ENCODE measurements around the gene ALG14.
A peak's percentile ranks its signal among the peaks of the same experiment; 100 is the strongest.

The ALG14 gene

GRCh38 chr1:95117207-95118066, 44.7 kb upstream of the ALG14 start, which contains the start of gene TLCD4:
TLCD4 (plus strand) TSS chr1:95117355; CDS start chr1:95143902, 26,547 bp downstream.
- H3K9me3 ChIP-seq (ENCODE audit: control insufficient read depth, insufficient read depth, low read depth, low read length), result no peaks in the 10 kb centered on the region
- H3K4me1 ChIP-seq (ENCODE audit: control insufficient read depth, insufficient read depth, low read length), result no peaks in the 10 kb centered on the region
- H3K36me3 ChIP-seq (ENCODE audit: control insufficient read depth in 2 of 2, insufficient read depth in 1 of 2, low read length in 2 of 2), result no peaks in the 10 kb centered on the region
- peak within 1 kb of the TSS; percentile 84 for H3K27ac ChIP-seq (ENCODE audit: extremely low read depth, low read depth, low read length)
- CTCF ChIA-PET, result interaction anchor here (0.6 to 3.5 kb wide), 15 partner anchors 11 to 172 kb away, joined by 3 to 29 read pairs (median 4); partner anchors contain the start of genes ALG14 and RWDD3
- POLR2A ChIA-PET, result interaction anchor here (0.6 to 2.8 kb wide), 9 partner anchors 10 to 481 kb away, joined by 3 to 21 read pairs (median 3); partner anchors contain the start of genes ALG14 and RWDD3
- H3K4me3 ChIP-seq (ENCODE audit: low read depth, low read length), result peak within 1 kb of the TSS; percentile 73
- TF ChIP-seq ZNF398 (tag by site-specific recombination; IDR thresholded peaks at IDR 0.05) (peak; percentile 67), HOXA7 (CRISPR knock-in tag; IDR thresholded peaks at IDR 0.05; ENCODE audit: borderline replicate concordance) (no peak), ZNF596 (tag by site-specific recombination; IDR thresholded peaks at IDR 0.05) (no peak; the same call in none of the 2 replicates), SP3 (tag by site-specific recombination; IDR thresholded peaks at IDR 0.05) (0 out of 2 replicates have a peak, but pooled peaks have one; percentile 15), ZBTB26 (tag by site-specific recombination; optimal IDR thresholded peaks at IDR 0.05) (peak; percentile 67), KLF10 (tag by site-specific recombination; IDR thresholded peaks at IDR 0.05) (peak; percentile 52; the same call in 1 of the 2 replicates), ZEB2 (tag by site-specific recombination; IDR thresholded peaks at IDR 0.05) (0 out of 2 replicates have a peak, but pooled peaks have one; percentile 15), PATZ1 (tag by site-specific recombination; IDR thresholded peaks at IDR 0.05) (peak; percentile 25; the same call in 1 of the 2 replicates), ZBTB8A (tag by site-specific recombination; IDR thresholded peaks at IDR 0.05) (peak; percentile 69), PRDM6 (tag by site-specific recombination; IDR thresholded peaks at IDR 0.05) (no peak), ZNF16 (tag by site-specific recombination; IDR thresholded peaks at IDR 0.05; ENCODE audit: low read depth) (no peak), KLF8 (tag by site-specific recombination; IDR thresholded peaks at IDR 0.05) (no peak), ZNF747 (tag by site-specific recombination; IDR thresholded peaks at IDR 0.05) (no peak), ZNF394 (tag by site-specific recombination; IDR thresholded peaks at IDR 0.05; ENCODE audit: borderline replicate concordance) (no peak), ZNF670 (tag by site-specific recombination; IDR thresholded peaks at IDR 0.05; ENCODE audit: low read depth) (no peak), ZNF707 (tag by site-specific recombination; IDR thresholded peaks at IDR 0.05) (no peak), ZNF148 (tag by site-specific recombination; IDR thresholded peaks at IDR 0.05; ENCODE audit: borderline replicate concordance) (no peak), KLF1 (tag by site-specific recombination; IDR thresholded peaks at IDR 0.05) (no peak), ZNF843 (tag by site-specific recombination; IDR thresholded peaks at IDR 0.05) (no peak), ZBTB20 (tag by site-specific recombination; IDR thresholded peaks at IDR 0.05) (peak; percentile 88), ZFP3 (tag by site-specific recombination; IDR thresholded peaks at IDR 0.05; ENCODE audit: low read depth) (no peak), ZNF449 (tag by site-specific recombination; IDR thresholded peaks at IDR 0.05) (0 out of 2 replicates have a peak, but pooled peaks have one; percentile 22), GLI2 (tag by site-specific recombination; IDR thresholded peaks at IDR 0.05; ENCODE audit: borderline replicate concordance, low read depth) (no peak)
- TF ChIP-seq, protein P1, sequence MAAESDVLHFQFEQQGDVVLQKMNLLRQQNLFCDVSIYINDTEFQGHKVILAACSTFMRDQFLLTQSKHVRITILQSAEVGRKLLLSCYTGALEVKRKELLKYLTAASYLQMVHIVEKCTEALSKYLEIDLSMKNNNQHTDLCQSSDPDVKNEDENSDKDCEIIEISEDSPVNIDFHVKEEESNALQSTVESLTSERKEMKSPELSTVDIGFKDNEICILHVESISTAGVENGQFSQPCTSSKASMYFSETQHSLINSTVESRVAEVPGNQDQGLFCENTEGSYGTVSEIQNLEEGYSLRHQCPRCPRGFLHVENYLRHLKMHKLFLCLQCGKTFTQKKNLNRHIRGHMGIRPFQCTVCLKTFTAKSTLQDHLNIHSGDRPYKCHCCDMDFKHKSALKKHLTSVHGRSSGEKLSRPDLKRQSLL (tag by site-specific recombination; IDR thresholded peaks at IDR 0.05), result peak; percentile 92

Data from HEK293 (cell line).